HepG2 (cell line): ENCODE measurements around the gene DBNDD2. TPM values are rescaled to one million over a fixed set of nuclear protein-coding genes. Genes with fewer than 3 reads are reported as not detected.

ENCODE experiments used
- ARID4A ChIP-seq: sonication (generic); formaldehyde crosslinking; IDR thresholded peaks from 2 replicates; pipeline ENCODE4 v1.5.0; 2020; ENCODE audit warnings: mild to moderate bottlenecking, missing genetic modification reagents, borderline replicate concordance
- EHMT2 ChIP-seq: fragments of 200-600 bp; sonication (generic); IDR thresholded peaks from 2 replicates; pipeline ENCODE4 v1.7.0; 2017; ENCODE audit warnings: antibody characterized with exemption, low read depth, low read length, borderline replicate concordance
- ELF3 ChIP-seq: IDR thresholded peaks from 2 replicates; pipeline ENCODE4 v1.6.1; 2016; ENCODE audit warnings: missing genetic modification reagents, missing compliant biosample characterization
- FOXK2 ChIP-seq: fragments of 450-650 bp; IDR thresholded peaks from 2 replicates; pipeline ENCODE4 v1.6.1; 2016
- MED1 ChIP-seq: sonication (generic); formaldehyde crosslinking; IDR thresholded peaks from 2 replicates; pipeline ENCODE4 v1.4.0; 2020; ENCODE audit warnings: missing genetic modification reagents
- MXI1 ChIP-seq: IDR thresholded peaks from 3 replicates; pipeline ENCODE4 v1.6.1; 2012; ENCODE audit warnings: low read depth, low read length, inconsistent platforms, borderline replicate concordance
- TSC22D2 ChIP-seq: sonication (generic); formaldehyde crosslinking; IDR thresholded peaks from 2 replicates; pipeline ENCODE4 v1.5.1; 2020; ENCODE audit warnings: missing genetic modification reagents, mild to moderate bottlenecking, borderline replicate concordance
- ZEB1 ChIP-seq: IDR thresholded peaks from 2 replicates; pipeline ENCODE4 v1.6.1; 2012; ENCODE audit warnings: mild to moderate bottlenecking, low read depth, inconsistent platforms; ENCODE audit not compliant: insufficient replicate concordance
- ZNF207 ChIP-seq: fragments of 450-650 bp; IDR thresholded peaks from 2 replicates; pipeline ENCODE4 v1.6.1; 2016; ENCODE audit warnings: antibody characterized with exemption, borderline replicate concordance
- ZNF432 ChIP-seq: sonication (generic); formaldehyde crosslinking; IDR thresholded peaks from 2 replicates; pipeline ENCODE4 v1.5.0; 2020; ENCODE audit warnings: missing genetic modification reagents, mild to moderate bottlenecking, borderline replicate concordance
- ZNF460 ChIP-seq: sonication (generic); formaldehyde crosslinking; IDR thresholded peaks from 2 replicates; pipeline ENCODE4 v1.5.1; 2020; ENCODE audit warnings: missing genetic modification reagents, mild to moderate bottlenecking, borderline replicate concordance
- ZNF496 ChIP-seq: sonication (generic); formaldehyde crosslinking; IDR thresholded peaks from 2 replicates; pipeline ENCODE4 v1.8.1; 2023; ENCODE audit warnings: mild to moderate bottlenecking, moderate library complexity, missing genetic modification reagents; ENCODE audit not compliant: insufficient replicate concordance
- ZNF564 ChIP-seq: sonication (generic); formaldehyde crosslinking; IDR thresholded peaks from 2 replicates; pipeline ENCODE4 v1.8.1; 2023; ENCODE audit warnings: mild to moderate bottlenecking, missing genetic modification reagents
- ZSCAN31 ChIP-seq: sonication (generic); formaldehyde crosslinking; IDR thresholded peaks from 2 replicates; pipeline ENCODE4 v1.5.0; 2020; ENCODE audit warnings: low read depth, mild to moderate bottlenecking, missing genetic modification reagents
- polyA plus RNA-seq, 8 experiments: library from polyadenylated mRNA; depleted of rRNA in 3 of 8; stranded (reverse) in 7 of 8; unstranded in 1 of 8; fragments of >200 nt; fragmentation: Illumina TruSeq in 4 of 8; extraction: Trizol in 4 of 8; gene quantifications; 2 replicates each; pipeline versions ENCODE4 v1.2.1 to v1.2.3, GENCODE V29; 2011 to 2016; ENCODE audit warnings: low read depth in 4 of 8, missing spikeins in 1 of 8, mixed read lengths in 1 of 8; ENCODE audit not compliant: insufficient read depth in 1 of 8
- total RNA-seq, 5 experiments: library from RNA; depleted of rRNA; stranded (reverse); fragments of >200 nt; fragmentation: Illumina TruSeq; extraction: Trizol; gene quantifications; 2 replicates each; pipeline ENCODE4 v1.2.3, GENCODE V29; 2016; ENCODE audit warnings: low read depth in 1 of 5
- TF ChIP-seq, protein P1 (sequence below): sonication (generic); formaldehyde crosslinking; IDR thresholded peaks from 2 replicates; pipeline ENCODE4 v1.5.0; 2020; ENCODE audit warnings: mild to moderate bottlenecking, missing genetic modification reagents
- TF ChIP-seq, protein P2 (sequence below): sonication (generic); formaldehyde crosslinking; IDR thresholded peaks from 2 replicates; pipeline ENCODE4 v1.5.0; 2020; ENCODE audit warnings: missing genetic modification reagents, mild to moderate bottlenecking, borderline replicate concordance
- TF ChIP-seq, protein P3 (sequence below): sonication (generic); formaldehyde crosslinking; IDR thresholded peaks from 2 replicates; pipeline ENCODE4 v1.8.0; 2022; ENCODE audit warnings: missing genetic modification reagents, mild to moderate bottlenecking, borderline replicate concordance

DBNDD2 gene
- total and polyA plus RNA-seq, 2 of the 13 experiments (the other 11 are each of a cell fraction or from before 2014, with no cell fraction given) = 16.7 to 47.6 TPM

DNA sequence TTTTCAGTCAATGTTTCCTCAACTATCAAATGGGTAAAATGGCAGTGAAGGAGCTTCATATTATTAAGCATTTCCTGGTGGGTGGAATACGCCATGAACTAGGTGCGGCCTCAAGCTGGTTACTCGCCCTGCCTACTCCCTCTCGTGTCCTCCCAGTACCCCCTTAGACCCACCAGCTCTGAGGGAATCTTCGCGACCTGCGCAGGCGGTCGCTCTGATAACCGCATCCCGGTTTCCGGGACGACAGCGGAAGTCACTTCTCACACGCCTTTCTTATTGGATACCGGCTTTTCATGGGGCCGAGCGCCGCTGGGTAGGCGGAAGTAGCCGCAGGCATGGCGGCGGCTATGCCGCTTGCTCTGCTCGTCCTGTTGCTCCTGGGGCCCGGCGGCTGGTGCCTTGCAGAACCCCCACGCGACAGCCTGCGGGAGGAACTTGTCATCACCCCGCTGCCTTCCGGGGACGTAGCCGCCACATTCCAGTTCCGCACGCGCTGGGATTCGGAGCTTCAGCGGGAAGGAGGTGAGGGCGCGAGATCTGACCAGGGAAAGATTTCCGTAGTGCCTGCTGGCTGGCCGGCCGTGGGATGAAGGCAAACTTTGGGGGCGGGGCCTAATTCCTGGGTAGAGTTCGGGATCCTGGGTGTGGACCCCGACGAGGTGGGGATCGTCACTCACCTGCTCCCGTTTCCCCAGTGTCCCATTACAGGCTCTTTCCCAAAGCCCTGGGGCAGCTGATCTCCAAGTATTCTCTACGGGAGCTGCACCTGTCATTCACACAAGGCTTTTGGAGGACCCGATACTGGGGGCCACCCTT is 7.9 kb downstream of the DBNDD2 start, which contains the start of gene PIGT (continued):
- peak; percentile 99 for TF ChIP-seq ARID4A
- no peak for TF ChIP-seq FOXK2
- no peak for TF ChIP-seq ZNF496
- TF ChIP-seq ZSCAN31 (CRISPR knock-in tag) = peak; percentile 97; the same call in 1 of the 2 replicates
- TF ChIP-seq EHMT2 = peak; percentile 95; the same call in 1 of the 2 replicates
- TF ChIP-seq TSC22D2 = peak; percentile 82
- TF ChIP-seq MED1 (CRISPR knock-in tag) = peak; percentile 53; the same call in 1 of the 2 replicates
- TF ChIP-seq ZEB1 = no peak
- TF ChIP-seq, protein P1, sequence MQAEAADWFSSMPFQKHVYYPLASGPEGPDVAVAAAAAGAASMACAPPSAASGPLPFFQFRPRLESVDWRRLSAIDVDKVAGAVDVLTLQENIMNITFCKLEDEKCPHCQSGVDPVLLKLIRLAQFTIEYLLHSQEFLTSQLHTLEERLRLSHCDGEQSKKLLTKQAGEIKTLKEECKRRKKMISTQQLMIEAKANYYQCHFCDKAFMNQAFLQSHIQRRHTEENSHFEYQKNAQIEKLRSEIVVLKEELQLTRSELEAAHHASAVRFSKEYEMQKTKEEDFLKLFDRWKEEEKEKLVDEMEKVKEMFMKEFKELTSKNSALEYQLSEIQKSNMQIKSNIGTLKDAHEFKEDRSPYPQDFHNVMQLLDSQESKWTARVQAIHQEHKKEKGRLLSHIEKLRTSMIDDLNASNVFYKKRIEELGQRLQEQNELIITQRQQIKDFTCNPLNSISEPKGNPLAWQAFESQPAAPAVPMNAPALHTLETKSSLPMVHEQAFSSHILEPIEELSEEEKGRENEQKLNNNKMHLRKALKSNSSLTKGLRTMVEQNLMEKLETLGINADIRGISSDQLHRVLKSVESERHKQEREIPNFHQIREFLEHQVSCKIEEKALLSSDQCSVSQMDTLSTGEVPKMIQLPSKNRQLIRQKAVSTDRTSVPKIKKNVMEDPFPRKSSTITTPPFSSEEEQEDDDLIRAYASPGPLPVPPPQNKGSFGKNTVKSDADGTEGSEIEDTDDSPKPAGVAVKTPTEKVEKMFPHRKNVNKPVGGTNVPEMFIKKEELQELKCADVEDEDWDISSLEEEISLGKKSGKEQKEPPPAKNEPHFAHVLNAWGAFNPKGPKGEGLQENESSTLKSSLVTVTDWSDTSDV (CRISPR knock-in tag) = 0 out of 2 replicates have a peak, but pooled peaks have one; percentile 85
- peak; percentile 94 for TF ChIP-seq ELF3
- TF ChIP-seq, protein P2, sequence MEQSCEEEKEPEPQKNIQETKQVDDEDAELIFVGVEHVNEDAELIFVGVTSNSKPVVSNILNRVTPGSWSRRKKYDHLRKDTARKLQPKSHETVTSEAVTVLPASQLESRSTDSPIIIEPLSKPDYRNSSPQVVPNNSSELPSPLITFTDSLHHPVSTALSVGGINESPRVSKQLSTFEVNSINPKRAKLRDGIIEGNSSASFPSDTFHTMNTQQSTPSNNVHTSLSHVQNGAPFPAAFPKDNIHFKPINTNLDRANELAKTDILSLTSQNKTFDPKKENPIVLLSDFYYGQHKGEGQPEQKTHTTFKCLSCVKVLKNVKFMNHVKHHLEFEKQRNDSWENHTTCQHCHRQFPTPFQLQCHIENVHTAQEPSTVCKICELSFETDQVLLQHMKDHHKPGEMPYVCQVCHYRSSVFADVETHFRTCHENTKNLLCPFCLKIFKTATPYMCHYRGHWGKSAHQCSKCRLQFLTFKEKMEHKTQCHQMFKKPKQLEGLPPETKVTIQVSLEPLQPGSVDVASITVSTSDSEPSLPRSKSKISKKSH (CRISPR knock-in tag) = peak; percentile 98
- TF ChIP-seq ZNF564 (CRISPR knock-in tag) = peak; percentile 95
- TF ChIP-seq ZNF460 (CRISPR knock-in tag) = peak; percentile 10; the same call in 1 of the 2 replicates
- no peak for TF ChIP-seq ZNF207
- no peak for TF ChIP-seq ZNF432
- TF ChIP-seq, protein P3, sequence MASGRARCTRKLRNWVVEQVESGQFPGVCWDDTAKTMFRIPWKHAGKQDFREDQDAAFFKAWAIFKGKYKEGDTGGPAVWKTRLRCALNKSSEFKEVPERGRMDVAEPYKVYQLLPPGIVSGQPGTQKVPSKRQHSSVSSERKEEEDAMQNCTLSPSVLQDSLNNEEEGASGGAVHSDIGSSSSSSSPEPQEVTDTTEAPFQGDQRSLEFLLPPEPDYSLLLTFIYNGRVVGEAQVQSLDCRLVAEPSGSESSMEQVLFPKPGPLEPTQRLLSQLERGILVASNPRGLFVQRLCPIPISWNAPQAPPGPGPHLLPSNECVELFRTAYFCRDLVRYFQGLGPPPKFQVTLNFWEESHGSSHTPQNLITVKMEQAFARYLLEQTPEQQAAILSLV (CRISPR knock-in tag) = peak; percentile 97
- TF ChIP-seq MXI1 = peak; percentile 97; the same call in 2 of the 3 replicates
